Posterior vena cava (tissue), 2 donors: ENCODE measurements around the gene DCTD. TPM values are rescaled to one million over a fixed set of nuclear protein-coding genes. Genes with fewer than 3 reads are reported as not detected.

Source experiments
- DNase-seq: peaks from one replicate; pipeline ENCODE4 v3.0.0-alpha.2; 2020; ENCODE audit warnings: low spot score
- intact Hi-C, 2 donors: fragments of 100-400 bp; cut with DNase I; formaldehyde crosslinking; loops; one replicate each; pipeline versions ENCODE4 v1.14.1 to v1.14.2; 2022 to 2023
- long read RNA-seq, 2 donors: library from polyadenylated mRNA; unstranded; transcript quantifications; one replicate each; pipeline ENCODE4 v2.0.0, GENCODE V29; 2020 to 2021
- total RNA-seq, 2 donors: library from RNA; stranded (reverse); fragmentation: NEBNext Ultra II Directional; extraction: Animal tissue kit (Norgen Biotek cat#: 25700); gene quantifications; one replicate each; pipeline ENCODE4 v1.2.1, GENCODE V29; 2021
- donor health status: DM: yes; HTN: yes; CAD: no.
- donor health status: DM: yes; HTN: yes; CAD: no.

Gene DCTD
- 10 to 100 TPM; 62.5 to 68.8 TPM for total RNA-seq
- long read RNA-seq, donor 1, transcript DCTD-201 (6 exons, 1,931 nt): major isoform, 12 of 26 reads
- long read RNA-seq, donor 1, partial matches to known transcripts: 1 of 26 reads
- long read RNA-seq, donor 1, other reads (novel, unspliced or antisense): 6 of 26 reads
- long read RNA-seq, donor 2, transcript DCTD-203 (5 exons, 1,829 nt): minor isoform, 6 of 156 reads
- long read RNA-seq, donor 2, transcript DCTD-213 (7 exons, 794 nt): minor isoform, 5 of 156 reads
- long read RNA-seq, donor 2, transcript DCTD-201 (6 exons, 1,931 nt): major isoform, 90 of 156 reads
- long read RNA-seq, donor 2, transcript DCTD-202 (6 exons, 1,972 nt): minor isoform, 30 of 156 reads
- long read RNA-seq, donor 2, partial matches to known transcripts: 6 of 156 reads
- long read RNA-seq, donor 2, other reads (novel, unspliced or antisense): 16 of 156 reads

- intact Hi-C loops: no loop called here
- peak; percentile 95 for DNase-seq
Observed at GRCh38 chr4:182917182-182918043, at the start of gene DCTD. TSS of gene DCTD (minus strand) at chr4:182917386. CDS start at chr4:182915568, 1,818 bp downstream.

GRCh38 chr4:182960746-182961145 lies 43.6 kb upstream of the DCTD start:
- DNase-seq: no peak
- intact Hi-C loops: no loop called here

- no peak for DNase-seq
- intact Hi-C loops: no loop called here
Observed at GRCh38 chr4:182960228-182960627, 43.0 kb upstream of the DCTD start.

GRCh38 chr4:182955411-182955810 lies 38.2 kb upstream of the DCTD start:
- DNase-seq: no peak
- intact Hi-C loops: no loop called here

GRCh38 chr4:182944484-182945213 lies 27.5 kb upstream of the DCTD start:
- DNase-seq: no peak
- intact Hi-C loops: no loop called here

- DNase-seq: no peak
- intact Hi-C loops: loop anchor here (5.0 kb wide), 1 partner anchor 323 kb away; no protein-coding TSS in a partner anchor
Observed at GRCh38 chr4:182939680-182940079, 22.5 kb upstream of the DCTD start.

GRCh38 chr4:182938205-182938645 lies 21.0 kb upstream of the DCTD start:
- intact Hi-C loops: loop anchor here (5.0 kb wide), 1 partner anchor 324 kb away; no protein-coding TSS in a partner anchor
- DNase-seq: peak; percentile 92

GRCh38 chr4:182937268-182938204 lies 20.4 kb upstream of the DCTD start:
- intact Hi-C loops: loop anchor here (5.0 kb wide), 1 partner anchor 325 kb away; no protein-coding TSS in a partner anchor
- DNase-seq: no peak

GRCh38 chr4:182932651-182933050 lies 15.5 kb upstream of the DCTD start:
- intact Hi-C loops: no loop called here

GRCh38 chr4:182931691-182932345 lies 14.6 kb upstream of the DCTD start:
- no peak for DNase-seq
- intact Hi-C loops: no loop called here

More at GRCh38 chr4:182932651-182933050, 15.5 kb upstream of the DCTD start:
- DNase-seq: no peak

GRCh38 chr4:182930889-182931288 lies 13.7 kb upstream of the DCTD start:
- intact Hi-C loops: no loop called here
- DNase-seq: no peak

- no peak for DNase-seq
- intact Hi-C loops: no loop called here
Observed at GRCh38 chr4:182929296-182929695, 12.1 kb upstream of the DCTD start.

- intact Hi-C loops: no loop called here
- DNase-seq: no peak
Observed at GRCh38 chr4:182928061-182928460, 10.9 kb upstream of the DCTD start.

- intact Hi-C loops: no loop called here
Observed at GRCh38 chr4:182927505-182927904, 10.3 kb upstream of the DCTD start.

GRCh38 chr4:182925855-182926254 lies 8.7 kb upstream of the DCTD start:
- intact Hi-C loops: no loop called here
- no peak for DNase-seq

More at GRCh38 chr4:182927505-182927904, 10.3 kb upstream of the DCTD start:
- DNase-seq: no peak

GRCh38 chr4:182925298-182925757 lies 8.1 kb upstream of the DCTD start:
- intact Hi-C loops: no loop called here
- DNase-seq: no peak

GRCh38 chr4:182924497-182924896 lies 7.3 kb upstream of the DCTD start:
- intact Hi-C loops: no loop called here
- no peak for DNase-seq
